ENCODE measurements around the gene TM2D3.

Gene TM2D3

GRCh38 chr15:101620671-101621070, 31.5 kb downstream of the TM2D3 start:
- DNase-seq, result no peak

- DNase-seq, result no peak
Measured at GRCh38 chr15:101619615-101619865, 32.6 kb downstream of the TM2D3 start.

DNA sequence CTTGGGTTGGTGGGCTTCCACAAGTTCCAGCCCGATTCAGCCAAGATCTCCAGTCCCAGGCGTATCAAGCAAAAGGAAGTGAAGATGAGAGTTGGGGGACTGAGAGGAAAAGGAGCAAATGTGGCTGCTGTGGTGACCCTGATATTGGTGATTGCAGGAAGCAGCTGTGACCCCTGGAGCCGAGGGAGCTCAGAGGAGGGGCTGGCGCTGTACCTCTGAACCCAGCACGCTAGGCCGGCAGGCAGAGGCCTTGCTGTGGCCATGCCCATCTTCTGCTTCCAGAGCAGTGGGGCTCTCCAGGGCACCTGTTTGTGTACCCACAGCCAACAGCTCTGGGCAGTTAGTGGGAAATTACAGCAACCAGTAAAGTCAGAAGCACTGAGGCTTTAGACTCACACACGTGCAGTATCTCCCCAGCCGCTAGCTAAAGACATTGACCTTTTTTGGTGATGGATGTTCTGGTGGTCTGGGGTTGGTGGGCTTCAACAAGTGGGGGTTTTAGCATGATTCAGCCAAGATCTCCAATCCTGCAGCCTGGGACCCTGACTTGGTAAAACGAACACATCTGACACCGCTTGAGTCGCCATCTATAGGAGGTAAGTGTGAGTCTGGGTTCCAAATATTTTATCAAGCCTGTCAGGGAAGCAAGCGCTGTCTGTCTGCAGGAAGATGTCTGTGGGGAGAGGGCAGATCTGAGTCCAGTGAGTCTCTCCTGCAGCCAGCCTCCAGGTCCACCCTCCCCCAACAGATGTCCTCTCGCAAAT, 33.1 kb downstream of the TM2D3 start:
- DNase-seq, result no peak

GRCh38 chr15:101618076-101618475, 34.1 kb downstream of the TM2D3 start:
- no peak for DNase-seq

DNA sequence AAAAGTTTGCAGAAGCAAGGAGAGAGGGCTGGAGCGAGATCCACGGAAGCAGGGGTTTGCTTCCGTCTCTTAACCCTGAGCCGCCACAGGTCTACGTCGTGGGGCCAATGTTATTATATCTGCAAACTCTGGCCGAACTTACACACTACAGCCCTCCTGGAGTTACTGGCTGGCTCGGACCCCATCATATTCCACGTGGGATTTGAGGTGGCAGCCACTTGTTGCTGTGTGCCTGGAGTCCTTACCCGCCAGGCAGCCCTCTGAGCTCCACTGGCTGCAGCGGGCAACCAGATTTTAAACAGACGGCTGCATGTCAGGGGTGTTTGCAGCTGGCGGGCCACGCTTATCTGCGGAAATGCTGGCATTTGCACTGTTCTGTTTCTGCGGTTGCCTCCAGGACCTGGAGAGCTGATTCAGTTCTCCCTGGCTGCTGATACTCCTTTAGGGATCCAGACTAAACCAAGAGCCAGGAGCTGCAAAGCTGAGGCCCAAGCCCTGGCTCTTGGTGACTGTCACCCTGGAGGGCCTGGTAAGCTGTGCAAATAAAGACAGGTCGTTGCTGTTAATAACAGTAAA, 34.7 kb downstream of the TM2D3 start:
- DNase-seq, result no peak

GRCh38 chr15:101615986-101616848, 36.0 kb downstream of the TM2D3 start:
- DNase-seq, result no peak

GRCh38 chr15:101615414-101615985, 36.7 kb downstream of the TM2D3 start:
- no peak for DNase-seq

- DNase-seq, result no peak
Measured at GRCh38 chr15:101614761-101615160, 37.4 kb downstream of the TM2D3 start.

- no peak for DNase-seq
Measured at GRCh38 chr15:101614001-101614585, 38.1 kb downstream of the TM2D3 start.

- peak; percentile 75 for DNase-seq
Measured at GRCh38 chr15:101613130-101614000, 38.8 kb downstream of the TM2D3 start.

DNA sequence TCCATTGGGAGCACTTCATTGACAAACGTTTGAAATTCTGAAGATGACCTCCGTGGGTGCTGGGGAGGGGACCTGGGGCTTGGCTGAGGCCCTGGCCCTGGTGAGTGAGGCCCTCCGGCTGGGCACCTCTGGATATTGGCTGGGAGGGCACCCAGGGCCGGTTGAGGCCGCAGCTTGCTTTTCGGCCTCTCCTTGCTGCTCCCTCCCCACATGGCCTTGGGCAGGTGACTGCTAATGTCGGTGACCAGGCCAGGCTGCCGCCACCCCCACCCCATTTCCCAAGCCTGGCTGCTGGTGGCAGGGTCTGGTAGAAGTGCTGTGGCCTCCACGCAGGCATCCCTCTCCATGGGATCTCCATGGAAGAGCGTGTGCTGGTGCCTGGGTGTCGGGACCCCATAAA, 39.5 kb downstream of the TM2D3 start:
- DNase-seq, result no peak

GRCh38 chr15:101611580-101612299, 40.4 kb downstream of the TM2D3 start:
- no peak for DNase-seq

DNA sequence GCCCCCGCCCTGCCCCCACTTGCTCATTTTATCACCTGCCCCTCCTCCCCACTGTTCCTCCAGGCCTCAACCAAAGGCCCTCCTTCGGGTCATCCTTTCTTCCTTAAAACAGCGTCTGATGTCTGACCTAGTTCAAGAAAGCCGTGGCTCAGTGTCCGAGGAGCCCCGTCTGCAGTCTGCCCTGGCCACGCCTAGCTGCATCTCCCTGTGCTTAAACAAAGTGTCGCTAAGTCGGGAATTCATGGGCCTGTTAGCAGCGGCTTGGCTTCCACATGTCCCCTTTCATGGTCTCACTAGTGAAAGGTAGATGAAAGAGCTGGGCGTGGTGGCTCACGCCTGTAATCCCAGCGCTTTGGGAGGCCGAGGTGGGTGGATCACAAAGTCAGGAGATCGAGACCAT, 41.2 kb downstream of the TM2D3 start:
- DNase-seq, result no peak

GRCh38 chr15:101610611-101611000, 41.6 kb downstream of the TM2D3 start:
- DNase-seq, result no peak

DNA sequence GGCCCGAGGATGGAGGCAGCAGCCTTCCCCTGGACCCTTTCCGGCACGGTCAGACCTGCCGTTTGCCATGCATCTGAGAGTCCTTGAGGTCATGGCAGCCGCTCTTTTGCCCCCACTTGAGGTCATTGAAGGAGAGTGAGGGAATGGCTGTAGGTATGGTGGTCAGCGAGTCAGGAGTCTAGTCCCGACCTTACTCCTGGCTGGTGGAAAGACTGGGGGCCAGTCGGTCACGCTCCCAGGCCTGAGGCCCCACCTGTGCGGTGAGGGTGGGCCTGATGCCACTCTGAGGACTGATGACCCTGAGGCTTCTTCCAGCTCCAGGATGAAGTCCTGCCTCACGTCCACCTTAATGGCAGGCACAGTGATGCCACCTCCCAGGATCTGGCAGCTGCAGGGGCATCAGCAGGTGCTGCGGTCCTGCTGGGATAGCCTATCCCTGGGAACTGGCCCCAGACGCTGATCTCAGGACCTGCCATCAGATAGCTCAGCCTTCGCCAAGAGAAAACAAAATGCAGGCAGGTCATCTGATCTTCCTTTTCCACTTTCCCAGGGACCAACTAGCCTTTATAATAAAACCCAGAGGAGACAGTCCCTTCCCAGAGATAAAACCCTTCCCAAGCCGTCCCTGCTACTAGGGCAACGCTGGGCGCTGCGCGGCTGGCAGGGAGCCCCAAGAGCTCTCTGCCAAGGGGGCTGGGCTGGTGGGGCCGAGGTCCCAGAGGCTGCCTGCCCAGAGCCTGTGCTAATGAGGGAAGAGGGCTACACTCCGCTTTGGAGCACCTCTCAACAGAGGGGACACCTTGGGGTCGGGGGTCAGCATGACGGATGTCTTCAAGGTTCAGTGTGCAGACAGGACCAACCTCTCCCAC, 42.2 kb downstream of the TM2D3 start:
- DNase-seq, result no peak

GRCh38 chr15:101608201-101608600, 44.0 kb downstream of the TM2D3 start:
- DNase-seq, result no peak

GRCh38 chr15:101607108-101607507, 45.1 kb downstream of the TM2D3 start:
- DNase-seq, result no peak

- DNase-seq, result no peak
Measured at GRCh38 chr15:101604124-101604874, 47.9 kb downstream of the TM2D3 start.

GRCh38 chr15:101602801-101603200, 49.4 kb downstream of the TM2D3 start:
- DNase-seq, result no peak

- no peak for DNase-seq
Measured at GRCh38 chr15:101600035-101600434, 52.1 kb downstream of the TM2D3 start.

Measured in NCI-H1092 (cell line).